Effector memory CD4-positive, alpha-beta T cell (primary cell): Measurements from ENCODE around the gene DIPK1C.

Experiments
- DNase-seq, 3 donors: peaks; one replicate each; pipeline ENCODE4 v3.0.0-alpha.2; 2020
- H3K27ac ChIP-seq: 2 replicates; pipeline ENCODE4 v1.7.0; 2013; ENCODE audit warnings: mild to moderate bottlenecking, low read length, moderate library complexity; ENCODE audit not compliant: insufficient read depth, poor library complexity, severe bottlenecking
- H3K27me3 ChIP-seq: replicated peaks from 2 replicates; pipeline ENCODE4 v1.7.0; 2013; ENCODE audit warnings: mild to moderate bottlenecking, low read length; ENCODE audit not compliant: insufficient read depth, control insufficient read depth, poor library complexity, severe bottlenecking
- H3K36me3 ChIP-seq: 2 replicates; pipeline ENCODE4 v1.7.0; 2013; ENCODE audit warnings: mild to moderate bottlenecking, low read length, moderate library complexity; ENCODE audit not compliant: control insufficient read depth, insufficient read depth
- H3K4me1 ChIP-seq: 2 replicates; pipeline ENCODE4 v1.7.0; 2013; ENCODE audit warnings: low read length, mild to moderate bottlenecking; ENCODE audit not compliant: control insufficient read depth, insufficient read depth, poor library complexity, severe bottlenecking
- H3K4me3 ChIP-seq: 2 replicates; pipeline ENCODE4 v1.7.0; 2013; ENCODE audit warnings: low read length, low read depth, mild to moderate bottlenecking; ENCODE audit not compliant: insufficient read depth, poor library complexity, severe bottlenecking
- H3K9me3 ChIP-seq: 2 replicates; pipeline ENCODE4 v1.7.0; 2013; ENCODE audit warnings: mild to moderate bottlenecking, low read length, moderate library complexity; ENCODE audit not compliant: control insufficient read depth

DIPK1C gene

DNA sequence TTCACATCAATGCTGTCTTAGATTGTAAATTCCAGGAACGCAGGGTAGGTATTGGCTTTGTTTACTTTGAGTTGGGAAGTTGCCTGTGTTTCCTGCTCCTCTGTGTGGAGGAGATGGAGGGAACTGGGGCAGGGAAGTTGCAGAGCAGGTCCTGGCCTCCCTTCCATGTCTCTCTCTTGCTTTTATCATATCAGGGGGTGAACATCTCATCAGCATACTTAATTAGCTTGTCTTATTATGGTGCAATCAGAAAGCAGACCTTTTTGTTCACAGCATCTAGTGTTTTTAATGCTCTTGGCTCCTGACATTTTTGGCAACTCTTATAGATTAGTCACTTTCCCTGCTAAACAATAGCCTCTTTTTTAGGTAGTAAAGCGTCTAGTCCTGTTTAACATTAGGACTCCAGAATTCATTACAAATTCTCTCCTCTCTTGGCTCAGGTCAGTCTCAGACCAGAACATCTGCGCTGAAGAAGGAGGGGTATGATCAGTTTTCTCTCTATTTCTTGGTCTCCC lies 11.5 kb upstream of the DIPK1C start:
- Histone ChIP-seq H3K9me3 (no peaks in the 10 kb centered on the region), H3K36me3 (no peaks in the 10 kb centered on the region), H3K4me3 (no peak overlapping the region), H3K4me1 (no peaks in the 10 kb centered on the region), H3K27me3 (no peaks in the 10 kb centered on the region), H3K27ac (no peak overlapping the region)
- DNase-seq, result no peak

DNA sequence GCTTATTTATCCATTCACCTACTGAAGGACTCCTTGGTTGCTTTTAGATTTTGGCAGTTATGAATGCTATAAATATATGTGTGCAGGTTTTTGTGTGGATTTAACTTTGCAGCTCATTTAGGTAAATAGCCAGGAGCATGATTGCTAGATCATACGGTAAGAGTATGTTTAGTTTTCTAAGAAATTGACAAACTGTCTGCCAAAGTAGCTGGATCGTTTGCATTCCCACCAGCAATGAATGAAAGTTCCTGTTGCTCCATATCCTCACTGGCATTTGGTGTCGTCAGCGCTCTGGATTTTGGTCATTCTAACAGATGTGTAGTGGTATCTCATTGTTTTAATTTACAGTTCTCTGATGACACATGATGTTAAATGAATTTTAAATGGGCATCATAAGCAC lies 8.7 kb upstream of the DIPK1C start:
- H3K4me3 ChIP-seq, result no peak overlapping the region
- H3K27me3 ChIP-seq, result no peaks in the 10 kb centered on the region
- no peak for DNase-seq
- H3K9me3 ChIP-seq, result no peaks in the 10 kb centered on the region
- H3K4me1 ChIP-seq, result no peaks in the 10 kb centered on the region
- no peak overlapping the region for H3K27ac ChIP-seq
- H3K36me3 ChIP-seq, result no peaks in the 10 kb centered on the region

DNA sequence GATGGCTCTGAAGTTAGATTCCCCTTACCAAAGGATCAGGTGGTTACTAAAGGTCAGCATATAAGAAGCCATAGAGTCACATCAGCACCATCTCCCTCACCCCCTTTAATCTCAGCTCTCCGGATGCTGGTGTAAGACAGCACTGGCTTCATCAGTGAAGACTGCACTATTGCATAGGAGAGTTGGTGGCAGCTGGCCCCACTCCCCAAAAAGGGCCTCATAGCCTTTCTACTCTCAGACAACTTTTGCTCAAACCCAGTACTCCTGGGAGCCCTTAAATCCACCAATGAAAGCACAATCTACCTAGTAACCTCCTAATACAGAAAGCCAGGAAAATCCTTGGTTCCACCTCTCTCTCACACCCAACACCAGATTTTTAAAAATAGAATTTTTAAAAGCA lies 6.9 kb upstream of the DIPK1C start:
- no peak overlapping the region for H3K4me3 ChIP-seq
- no peaks in the 10 kb centered on the region for H3K9me3 ChIP-seq
- DNase-seq, result no peak
- H3K4me1 ChIP-seq, result no peaks in the 10 kb centered on the region
- H3K27me3 ChIP-seq, result no peaks in the 10 kb centered on the region
- H3K27ac ChIP-seq, result no peak overlapping the region
- no peaks in the 10 kb centered on the region for H3K36me3 ChIP-seq

DNA sequence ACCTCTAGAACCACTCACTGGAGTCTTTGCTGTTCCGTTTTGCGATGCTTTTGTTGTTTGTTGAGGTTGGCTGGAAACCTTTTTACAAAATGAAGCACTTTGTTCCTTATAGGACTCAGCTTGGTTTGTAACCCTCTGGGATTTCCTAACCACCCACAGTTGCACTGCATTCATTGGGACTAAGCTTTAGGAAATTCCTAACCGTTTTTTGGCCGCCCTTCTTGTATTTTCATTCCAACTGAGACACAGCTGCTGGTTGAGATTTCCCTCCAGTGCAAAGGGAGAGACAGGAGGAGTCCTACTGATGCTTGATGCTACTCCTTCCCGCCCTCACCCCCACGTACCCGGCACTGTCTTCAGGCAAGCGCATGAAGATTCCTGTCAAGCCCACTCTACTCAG lies 6.1 kb upstream of the DIPK1C start:
- Histone ChIP-seq H3K4me3 (no peak overlapping the region), H3K36me3 (no peaks in the 10 kb centered on the region), H3K9me3 (no peaks in the 10 kb centered on the region), H3K27me3 (peaks cover 1% of the 10 kb centered on the region), H3K27ac (no peak overlapping the region), H3K4me1 (no peaks in the 10 kb centered on the region)
- DNase-seq, result no peak

DNA sequence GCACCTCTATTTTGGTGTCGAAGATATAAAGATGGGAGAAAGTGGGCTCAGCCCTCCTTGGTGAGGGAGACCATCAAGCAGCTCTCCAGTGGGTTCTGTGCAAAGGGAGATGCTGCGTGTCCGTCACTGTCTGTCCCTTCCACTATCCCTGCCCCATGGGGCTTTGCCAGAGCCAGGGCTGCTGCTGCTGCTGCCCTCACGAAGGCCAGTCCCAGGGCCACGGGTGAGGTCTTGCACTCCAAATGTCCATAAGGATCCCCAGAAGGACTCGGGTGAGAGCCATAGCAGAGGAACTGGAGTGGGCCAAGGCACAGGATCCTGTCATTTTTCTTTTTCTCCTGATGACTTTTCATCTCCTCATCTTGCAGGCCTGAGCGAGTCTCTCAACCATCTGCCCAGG lies 3.7 kb upstream of the DIPK1C start:
- H3K27ac ChIP-seq, result no peak overlapping the region
- no peak for DNase-seq
- H3K36me3 ChIP-seq, result no peaks in the 10 kb centered on the region
- H3K4me1 ChIP-seq, result peaks cover 4% of the 10 kb centered on the region
- no peaks in the 10 kb centered on the region for H3K9me3 ChIP-seq
- H3K27me3 ChIP-seq, result peaks cover 18% of the 10 kb centered on the region
- H3K4me3 ChIP-seq, result no peak overlapping the region

DNA sequence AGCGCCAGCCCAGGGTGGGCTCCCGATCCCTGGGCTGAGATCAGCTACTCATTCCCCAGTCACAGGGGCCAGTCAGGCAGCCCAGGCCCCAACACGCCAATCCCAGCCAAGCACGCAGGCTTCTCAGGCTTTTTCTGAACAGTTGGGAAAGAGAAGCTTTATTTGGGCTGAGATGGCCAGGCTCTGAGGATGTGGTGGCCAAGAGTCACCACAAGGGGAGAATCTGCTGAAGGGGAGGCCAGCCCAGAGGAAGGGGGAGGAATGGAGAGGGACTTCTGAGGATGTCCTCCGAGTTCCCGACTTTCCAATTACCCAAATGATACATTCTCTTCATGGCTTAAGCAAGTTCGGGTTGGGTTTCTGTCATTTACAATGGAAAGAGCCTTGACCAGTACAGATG lies 2.8 kb upstream of the DIPK1C start:
- no peak overlapping the region for H3K27ac ChIP-seq
- H3K27me3 ChIP-seq, result peaks cover 23% of the 10 kb centered on the region
- peaks cover 4% of the 10 kb centered on the region for H3K4me1 ChIP-seq
- DNase-seq, result no peak
- H3K4me3 ChIP-seq, result no peak overlapping the region
- no peaks in the 10 kb centered on the region for H3K9me3 ChIP-seq
- H3K36me3 ChIP-seq, result no peaks in the 10 kb centered on the region

DNA sequence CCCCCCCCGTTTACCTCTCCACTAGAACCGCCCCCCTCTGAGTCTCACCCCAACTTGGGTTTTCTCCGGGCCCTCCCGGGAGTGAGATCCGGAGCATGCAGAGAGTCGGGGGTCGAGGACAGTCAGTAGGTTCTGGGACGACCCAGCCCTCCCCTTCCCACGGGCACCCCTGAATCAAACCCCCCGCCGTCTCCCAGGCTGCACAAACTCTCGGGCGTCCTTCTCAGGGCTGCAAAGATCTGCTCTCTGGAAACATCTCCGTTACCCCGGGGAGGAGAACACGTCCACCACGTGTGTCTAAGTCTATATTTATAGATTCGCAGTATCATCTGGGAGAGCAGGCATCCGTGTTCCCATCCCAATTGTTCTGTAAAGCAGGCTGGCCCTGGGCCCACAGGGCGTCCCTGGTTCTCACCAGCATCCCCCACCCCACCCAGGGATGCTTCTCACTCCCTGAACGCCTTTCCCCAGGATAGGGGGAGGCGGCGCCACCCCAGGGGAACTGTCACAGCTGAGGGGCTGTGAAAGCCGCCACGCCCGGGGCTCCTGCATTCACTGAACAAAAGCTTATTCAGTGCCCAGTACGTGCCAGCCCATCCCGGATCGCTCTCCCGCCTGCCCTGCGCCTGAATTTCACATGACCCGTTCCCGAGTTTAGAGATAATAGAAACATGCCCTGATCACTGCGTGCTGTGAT lies 765 bp upstream of the DIPK1C start:
- Histone ChIP-seq H3K9me3 (no peaks in the 10 kb centered on the region), H3K4me1 (peaks cover 4% of the 10 kb centered on the region), H3K36me3 (no peaks in the 10 kb centered on the region), H3K27me3 (peaks cover 30% of the 10 kb centered on the region), H3K27ac (no peak overlapping the region), H3K4me3 (no peak overlapping the region)
- DNase-seq, result no peak

DNA sequence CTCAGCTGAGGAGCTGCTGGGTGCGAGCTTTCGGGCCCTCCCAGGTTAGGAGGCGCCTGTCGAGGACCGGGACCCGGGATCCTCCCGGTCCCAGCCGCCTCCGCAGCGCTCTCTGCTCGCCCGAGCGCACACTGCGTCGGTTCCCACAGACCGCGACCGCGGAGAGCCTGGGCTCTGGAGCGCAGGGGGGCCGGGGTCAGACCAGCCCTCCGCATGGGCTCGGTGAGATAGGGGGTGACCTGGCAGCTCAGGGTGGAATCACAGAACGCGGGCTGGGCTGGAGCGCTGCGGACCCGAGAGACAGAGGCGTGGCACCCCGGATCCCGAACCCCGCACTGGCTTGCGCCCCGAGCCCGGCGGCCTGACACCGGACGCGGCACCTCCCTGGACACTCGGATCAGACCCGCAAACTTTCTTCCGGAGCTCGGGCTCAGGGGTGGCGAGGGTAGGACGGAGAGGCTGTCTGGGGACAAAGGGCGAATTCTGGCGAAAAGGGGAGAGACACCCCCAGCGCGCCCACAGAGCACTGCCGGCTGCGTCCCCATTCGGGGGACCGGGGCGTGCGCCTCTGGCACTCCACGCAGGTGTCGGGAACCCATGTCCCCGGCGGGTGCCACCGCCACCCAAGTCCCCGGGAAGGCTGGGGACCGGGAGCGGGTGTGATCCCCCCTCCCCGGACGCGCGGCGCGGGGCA lies 612 bp downstream of the DIPK1C start:
- no peak for DNase-seq
- no peak overlapping the region for H3K4me3 ChIP-seq
- H3K9me3 ChIP-seq, result no peaks in the 10 kb centered on the region
- H3K27me3 ChIP-seq, result peaks cover 30% of the 10 kb centered on the region
- H3K36me3 ChIP-seq, result no peaks in the 10 kb centered on the region
- H3K27ac ChIP-seq, result no peak overlapping the region
- H3K4me1 ChIP-seq, result peaks cover 4% of the 10 kb centered on the region

DNA sequence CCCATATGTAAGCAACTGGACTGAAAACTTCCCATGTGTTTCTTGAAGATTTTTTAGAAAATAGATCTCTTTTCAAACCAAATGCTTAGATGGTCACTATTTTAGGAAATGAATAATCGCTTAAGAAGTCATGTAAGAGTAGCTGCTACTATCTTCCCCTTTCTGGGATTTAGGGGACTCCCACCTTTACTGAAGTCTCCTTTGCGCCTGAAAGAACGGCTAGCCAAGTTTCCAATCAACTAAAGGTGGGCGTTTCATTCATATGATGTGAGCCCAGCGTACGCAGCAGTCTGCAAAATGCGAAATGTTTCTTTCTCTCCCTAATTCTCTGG lies 1.1 kb downstream of the DIPK1C start:
- Histone ChIP-seq H3K36me3 (no peaks in the 10 kb centered on the region), H3K27ac (no peak overlapping the region), H3K4me1 (peaks cover 4% of the 10 kb centered on the region), H3K9me3 (no peaks in the 10 kb centered on the region), H3K4me3 (no peak overlapping the region), H3K27me3 (peaks cover 30% of the 10 kb centered on the region)
- no peak for DNase-seq

DNA sequence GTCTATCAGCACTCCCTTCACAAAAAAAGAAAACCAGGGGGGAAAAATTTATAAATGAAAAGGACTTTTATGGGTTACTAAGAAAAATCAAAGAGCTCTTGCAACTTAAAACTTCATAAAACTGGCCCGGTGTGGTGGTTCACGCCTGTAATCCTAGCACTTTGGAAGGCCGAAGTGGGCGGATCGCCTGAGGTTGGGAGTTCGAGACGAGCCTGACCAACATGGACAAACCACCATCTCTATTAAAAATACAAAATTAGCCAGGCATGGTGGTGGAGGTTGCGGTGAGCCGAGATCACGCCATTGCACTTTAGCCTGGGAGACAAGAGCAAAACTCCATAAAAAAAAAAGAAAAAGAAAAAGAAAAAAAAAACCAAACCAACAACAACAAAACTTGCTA lies 1.7 kb downstream of the DIPK1C start:
- peaks cover 4% of the 10 kb centered on the region for H3K4me1 ChIP-seq
- H3K4me3 ChIP-seq, result no peak overlapping the region
- DNase-seq, result no peak
- no peaks in the 10 kb centered on the region for H3K9me3 ChIP-seq
- H3K36me3 ChIP-seq, result no peaks in the 10 kb centered on the region
- H3K27ac ChIP-seq, result no peak overlapping the region
- peaks cover 30% of the 10 kb centered on the region for H3K27me3 ChIP-seq
